Sigmoid colon (tissue), 3 donors: ENCODE data around the gene SPATA22.

Source experiments
- POLR2A ChIP-seq, 2 donors: fragments of 450-650 bp; IDR thresholded peaks; one replicate each; pipeline ENCODE4 v1.6.1; 2016; ENCODE audit warnings: antibody characterized with exemption in 2 of 2, mild to moderate bottlenecking in 2 of 2, moderate library complexity in 2 of 2
- TF ChIP-seq, protein P1 (sequence below), 4 experiments: fragments of 450-650 bp in 3 of 4; fragments of 200-600 bp in 1 of 4; IDR thresholded peaks; one replicate each; pipeline ENCODE4 v1.5.1; 2016 to 2019; ENCODE audit warnings: antibody characterized with exemption in 4 of 4, mild to moderate bottlenecking in 3 of 4, moderate library complexity in 2 of 4

DNA sequence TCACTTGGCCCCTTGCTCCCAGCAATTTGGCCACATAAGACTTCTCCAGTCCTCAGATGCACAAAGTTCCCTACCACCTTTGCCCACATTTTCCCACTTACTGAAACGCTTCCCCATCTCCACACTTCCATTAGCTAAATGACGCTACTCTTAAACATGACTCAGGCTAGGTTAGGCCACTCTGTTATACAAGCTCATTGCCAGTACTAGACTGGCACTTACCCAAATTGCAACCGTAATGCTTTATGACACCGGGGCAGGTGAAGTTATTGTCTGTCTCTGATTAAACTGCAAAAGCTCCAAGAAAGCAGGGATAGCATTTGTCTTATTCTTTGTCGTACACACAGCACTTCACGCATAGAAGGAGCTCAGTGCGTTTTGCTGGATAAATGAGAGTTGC is 33.4 kb upstream of the SPATA22 start:
- TF ChIP-seq, protein P1, sequence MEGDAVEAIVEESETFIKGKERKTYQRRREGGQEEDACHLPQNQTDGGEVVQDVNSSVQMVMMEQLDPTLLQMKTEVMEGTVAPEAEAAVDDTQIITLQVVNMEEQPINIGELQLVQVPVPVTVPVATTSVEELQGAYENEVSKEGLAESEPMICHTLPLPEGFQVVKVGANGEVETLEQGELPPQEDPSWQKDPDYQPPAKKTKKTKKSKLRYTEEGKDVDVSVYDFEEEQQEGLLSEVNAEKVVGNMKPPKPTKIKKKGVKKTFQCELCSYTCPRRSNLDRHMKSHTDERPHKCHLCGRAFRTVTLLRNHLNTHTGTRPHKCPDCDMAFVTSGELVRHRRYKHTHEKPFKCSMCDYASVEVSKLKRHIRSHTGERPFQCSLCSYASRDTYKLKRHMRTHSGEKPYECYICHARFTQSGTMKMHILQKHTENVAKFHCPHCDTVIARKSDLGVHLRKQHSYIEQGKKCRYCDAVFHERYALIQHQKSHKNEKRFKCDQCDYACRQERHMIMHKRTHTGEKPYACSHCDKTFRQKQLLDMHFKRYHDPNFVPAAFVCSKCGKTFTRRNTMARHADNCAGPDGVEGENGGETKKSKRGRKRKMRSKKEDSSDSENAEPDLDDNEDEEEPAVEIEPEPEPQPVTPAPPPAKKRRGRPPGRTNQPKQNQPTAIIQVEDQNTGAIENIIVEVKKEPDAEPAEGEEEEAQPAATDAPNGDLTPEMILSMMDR (IDR thresholded peaks at IDR 0.05) = no peak
- TF ChIP-seq POLR2A (IDR thresholded peaks at IDR 0.05) = no peak
